ENCODE measurements around the gene SPAM1. TPM values are rescaled to one million over a fixed set of nuclear protein-coding genes. Genes with fewer than 3 reads are reported as not detected.

The SPAM1 gene
- total RNA-seq, 4 donors from 2014 or later: not detected

GRCh38 chr7:123941391-123942180, 16.5 kb downstream of the SPAM1 start:
- TF ChIP-seq, protein P1, sequence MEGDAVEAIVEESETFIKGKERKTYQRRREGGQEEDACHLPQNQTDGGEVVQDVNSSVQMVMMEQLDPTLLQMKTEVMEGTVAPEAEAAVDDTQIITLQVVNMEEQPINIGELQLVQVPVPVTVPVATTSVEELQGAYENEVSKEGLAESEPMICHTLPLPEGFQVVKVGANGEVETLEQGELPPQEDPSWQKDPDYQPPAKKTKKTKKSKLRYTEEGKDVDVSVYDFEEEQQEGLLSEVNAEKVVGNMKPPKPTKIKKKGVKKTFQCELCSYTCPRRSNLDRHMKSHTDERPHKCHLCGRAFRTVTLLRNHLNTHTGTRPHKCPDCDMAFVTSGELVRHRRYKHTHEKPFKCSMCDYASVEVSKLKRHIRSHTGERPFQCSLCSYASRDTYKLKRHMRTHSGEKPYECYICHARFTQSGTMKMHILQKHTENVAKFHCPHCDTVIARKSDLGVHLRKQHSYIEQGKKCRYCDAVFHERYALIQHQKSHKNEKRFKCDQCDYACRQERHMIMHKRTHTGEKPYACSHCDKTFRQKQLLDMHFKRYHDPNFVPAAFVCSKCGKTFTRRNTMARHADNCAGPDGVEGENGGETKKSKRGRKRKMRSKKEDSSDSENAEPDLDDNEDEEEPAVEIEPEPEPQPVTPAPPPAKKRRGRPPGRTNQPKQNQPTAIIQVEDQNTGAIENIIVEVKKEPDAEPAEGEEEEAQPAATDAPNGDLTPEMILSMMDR (IDR thresholded peaks at IDR 0.05): no peak
- no peak for TF ChIP-seq POLR2A (IDR thresholded peaks at IDR 0.05)
- 42 to 49% methylated on average over 3 of the region's 3 CpGs for WGBS, 2 donors

DNA sequence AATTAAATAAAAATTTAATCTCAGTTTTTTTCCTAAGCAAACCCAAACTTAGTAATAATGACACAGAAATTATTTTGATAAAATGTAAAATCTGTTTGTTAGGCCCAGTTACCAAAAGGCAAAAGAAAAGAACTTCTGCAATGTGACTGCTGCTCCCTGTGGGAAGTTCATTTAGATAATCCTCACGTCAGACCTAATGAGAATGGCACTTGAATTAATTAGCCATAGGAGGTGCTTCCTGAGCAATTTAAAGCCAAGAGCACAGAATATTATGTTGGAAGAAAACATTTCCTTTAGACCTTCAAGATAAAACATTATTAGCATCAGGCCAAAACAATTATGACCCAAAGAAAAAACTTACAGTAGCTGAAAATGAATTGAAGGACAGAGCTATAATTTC, 19.4 kb downstream of the SPAM1 start:
- no peak for DNase-seq (ENCODE audit: low spot score in 2 of 2)
- intact Hi-C loops (cut with DNase I; ENCODE audit: low total_unique reads): no loop called here
- H3K4me3 ChIP-seq (ENCODE audit: low read depth, poor library complexity, severe bottlenecking): no peak overlapping the region
- WGBS, 2 donors: 12 to 20% methylated on average over 1 of the region's 1 CpG
- no peak for TF ChIP-seq POLR2A (IDR thresholded peaks at IDR 0.05)
- TF ChIP-seq, protein P1 (IDR thresholded peaks at IDR 0.05): no peak

More at GRCh38 chr7:123941391-123942180, 16.5 kb downstream of the SPAM1 start:
- DNase-seq (ENCODE audit: low spot score in 2 of 2): no peak
- intact Hi-C loops (cut with DNase I; ENCODE audit: low total_unique reads): no loop called here
- no peak overlapping the region for H3K4me3 ChIP-seq (ENCODE audit: low read depth, poor library complexity, severe bottlenecking)

DNA sequence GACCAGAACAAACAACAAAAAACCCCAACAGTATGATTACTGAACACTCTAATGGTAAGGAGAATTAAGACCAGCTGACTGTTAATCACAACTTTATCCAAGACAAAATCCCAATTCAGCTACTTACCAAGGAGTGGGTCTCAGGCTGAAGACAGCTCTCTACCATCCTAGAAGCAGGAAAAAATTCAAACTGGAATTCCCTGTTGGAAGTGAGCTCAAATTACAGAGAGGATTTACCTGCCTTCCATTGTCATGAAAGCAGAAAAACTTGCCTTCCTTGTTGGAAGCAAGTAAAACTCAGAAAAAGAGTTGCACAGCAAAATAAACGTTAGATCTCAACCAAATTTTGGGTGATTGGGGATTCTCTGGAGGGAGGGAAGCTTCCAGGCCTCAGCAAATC, 20.9 kb downstream of the SPAM1 start:
- H3K4me3 ChIP-seq (ENCODE audit: low read depth, poor library complexity, severe bottlenecking): no peak overlapping the region
- intact Hi-C loops (cut with DNase I; ENCODE audit: low total_unique reads): no loop called here
- no peak for DNase-seq (ENCODE audit: low spot score in 2 of 2)
- TF ChIP-seq POLR2A (IDR thresholded peaks at IDR 0.05): no peak
- TF ChIP-seq, protein P1 (IDR thresholded peaks at IDR 0.05): no peak
- 13 to 21% methylated on average over 1 of the region's 1 CpG for WGBS, 2 donors

- no peak for DNase-seq (ENCODE audit: low spot score in 2 of 2)
- intact Hi-C loops (cut with DNase I; ENCODE audit: low total_unique reads): no loop called here
- no peak for TF ChIP-seq POLR2A (IDR thresholded peaks at IDR 0.05)
- TF ChIP-seq, protein P1 (IDR thresholded peaks at IDR 0.05): no peak
- WGBS, 2 donors: 81 to 88% methylated on average over 4 of the region's 4 CpGs
- H3K4me3 ChIP-seq (ENCODE audit: low read depth, poor library complexity, severe bottlenecking): no peak overlapping the region
These were observed 23.1 kb downstream of the SPAM1 start for GRCh38 chr7:123948136-123948535.

DNA sequence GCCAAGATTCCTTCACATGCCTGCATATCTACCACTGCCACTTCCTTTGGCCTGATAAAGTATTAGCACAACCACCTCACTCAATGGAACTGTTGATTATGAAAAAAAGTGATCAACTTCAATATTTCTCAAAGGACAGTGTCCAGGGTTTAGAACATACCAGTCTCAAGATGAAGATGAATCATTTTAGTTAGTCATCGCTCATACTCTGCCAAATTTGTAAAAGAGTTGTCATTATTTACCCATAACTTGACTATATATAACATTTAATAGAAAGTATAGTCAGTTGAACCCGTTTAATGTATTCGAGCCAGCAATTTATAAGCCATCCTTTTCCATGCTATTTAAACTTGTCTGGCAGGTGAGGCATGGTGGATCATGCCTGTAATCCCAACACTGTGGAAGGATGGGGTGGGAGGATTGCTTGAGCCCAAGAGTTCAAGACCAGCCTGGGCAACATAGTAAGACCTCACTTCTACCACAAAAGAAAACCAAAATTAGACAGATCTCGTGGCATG, 33.2 kb downstream of the SPAM1 start:
- H3K4me3 ChIP-seq (ENCODE audit: low read depth, poor library complexity, severe bottlenecking): no peak overlapping the region
- 64 to 76% methylated on average over 4 of the region's 4 CpGs for WGBS, 2 donors
- TF ChIP-seq POLR2A (IDR thresholded peaks at IDR 0.05): no peak
- TF ChIP-seq, protein P1 (IDR thresholded peaks at IDR 0.05): no peak
- DNase-seq (ENCODE audit: low spot score in 2 of 2): no peak
- intact Hi-C loops (cut with DNase I; ENCODE audit: low total_unique reads): no loop called here

Measured in lower leg skin (tissue), 4 donors.